Activated T-cell treated with anti-CD3 and anti-CD28 coated beads for 24 hours (primary cell): Measurements from ENCODE around the gene CAMK2G.

ENCODE experiments used
- DNase-seq: peaks from one replicate; pipeline ENCODE4 v3.0.0-alpha.2; 2020; ENCODE audit warnings: low read depth

The CAMK2G gene

GRCh38 chr10:73769396-73769795 lies 105.0 kb downstream of the CAMK2G start:
- DNase-seq: no peak

- DNase-seq: no peak
These were observed 105.5 kb downstream of the CAMK2G start for GRCh38 chr10:73768881-73769280.

GRCh38 chr10:73765066-73765465 lies 109.3 kb downstream of the CAMK2G start:
- DNase-seq: no peak

GRCh38 chr10:73763343-73763742 lies 111.0 kb downstream of the CAMK2G start:
- no peak for DNase-seq

- DNase-seq: no peak
These were observed 111.4 kb downstream of the CAMK2G start for GRCh38 chr10:73762915-73763314.
